Neural cell (in vitro differentiated cells): ENCODE data around the gene PDLIM1. TPM values are rescaled to one million over a fixed set of nuclear protein-coding genes. Genes with fewer than 3 reads are reported as not detected.

Experiments
- H2AFZ ChIP-seq: fragments of 200-600, 300-800 bp; sonication (generic), shearing (Covaris generic); 2 replicates; pipeline ENCODE4 v1.6.0; 2014; ENCODE audit warnings: low read depth, mild to moderate bottlenecking, antibody characterized with exemption, low read length, moderate library complexity
- H3F3A ChIP-seq: fragments of 200-600 bp; shearing (Covaris generic); 2 replicates; pipeline ENCODE4 v1.6.1; 2016; ENCODE audit warnings: mild to moderate bottlenecking, moderate library complexity, mixed read lengths, antibody characterized with exemption, low read length; ENCODE audit not compliant: insufficient read depth, poor library complexity, severe bottlenecking
- H3K27ac ChIP-seq: fragments of 200-600, 300-800 bp; sonication (generic), shearing (Covaris generic); 2 replicates; pipeline ENCODE4 v1.5.1; 2014; ENCODE audit warnings: mild to moderate bottlenecking, low read length, moderate library complexity
- H3K27me3 ChIP-seq: fragments of 300-800, 200-600 bp; sonication (generic), shearing (Covaris generic); 2 replicates; pipeline ENCODE4 v1.6.0; 2014; ENCODE audit warnings: mild to moderate bottlenecking, low read depth, low read length, moderate library complexity; ENCODE audit not compliant: insufficient read depth
- H3K36me3 ChIP-seq: fragments of 300-800, 200-600 bp; sonication (generic), shearing (Covaris generic); 2 replicates; pipeline ENCODE4 v1.5.1; 2014; ENCODE audit warnings: mild to moderate bottlenecking, antibody characterized with exemption, low read length, moderate library complexity; ENCODE audit not compliant: insufficient read depth
- H3K4me2 ChIP-seq: fragments of 300-800, 200-600 bp; sonication (generic), shearing (Covaris generic); 2 replicates; pipeline ENCODE4 v1.6.0; 2014; ENCODE audit warnings: mild to moderate bottlenecking, low read length
- H3K4me3 ChIP-seq: fragments of 300-800, 200-600 bp; sonication (generic), shearing (Covaris generic); 2 replicates; pipeline ENCODE4 v1.5.1; 2014; ENCODE audit warnings: mild to moderate bottlenecking, low read length, moderate library complexity
- H3K79me2 ChIP-seq: fragments of 200-600 bp; shearing (Covaris generic); replicated peaks from 2 replicates; pipeline ENCODE4 v1.6.0; 2014; ENCODE audit warnings: mild to moderate bottlenecking, low read length, moderate library complexity; ENCODE audit not compliant: insufficient read depth
- H3K9ac ChIP-seq: fragments of 300-800, 200-600 bp; sonication (generic), shearing (Covaris generic); 2 replicates; pipeline ENCODE4 v1.6.1; 2016; ENCODE audit warnings: mild to moderate bottlenecking, low read length, mixed read lengths
- H3K9me2 ChIP-seq: fragments of 200-600 bp; shearing (Covaris generic); 2 replicates; pipeline ENCODE4 v1.6.1; 2016; ENCODE audit warnings: mild to moderate bottlenecking, low read length, mixed read lengths; ENCODE audit not compliant: insufficient read depth
- H3K9me3 ChIP-seq: fragments of 200-600, 300-800 bp; sonication (generic), shearing (Covaris generic); 2 replicates; pipeline ENCODE4 v1.6.1; 2016; ENCODE audit warnings: mild to moderate bottlenecking, mixed run types, low read length, moderate library complexity, mixed read lengths
- H4K20me1 ChIP-seq: fragments of 200-600 bp; shearing (Covaris generic); 2 replicates; pipeline ENCODE4 v1.6.1; 2016; ENCODE audit warnings: mild to moderate bottlenecking, mixed run types; ENCODE audit not compliant: insufficient read depth
- CTCF ChIP-seq: fragments of 450-650 bp; IDR thresholded peaks from 2 replicates; pipeline ENCODE4 v1.5.1; 2014; ENCODE audit warnings: antibody characterized with exemption, mild to moderate bottlenecking, moderate library complexity; ENCODE audit not compliant: poor library complexity, severe bottlenecking
- EP300 ChIP-seq: fragments of 450-650 bp; conservative IDR thresholded peaks from 2 replicates; pipeline ENCODE4 v1.6.1; 2014; ENCODE audit warnings: antibody characterized with exemption, mild to moderate bottlenecking, moderate library complexity; ENCODE audit not compliant: poor library complexity, severe bottlenecking
- EZH2 ChIP-seq: fragments of 200-600, 300-800 bp; shearing (Covaris generic), sonication (generic); IDR thresholded peaks from 2 replicates; pipeline ENCODE4 v1.6.1; 2014; ENCODE audit warnings: antibody characterized with exemption, low read length, borderline replicate concordance, mild to moderate bottlenecking; ENCODE audit not compliant: insufficient read depth, poor library complexity, severe bottlenecking
- MXI1 ChIP-seq: fragments of 450-650 bp; conservative IDR thresholded peaks from 2 replicates; pipeline ENCODE4 v1.6.1; 2014; ENCODE audit warnings: antibody characterized with exemption, mild to moderate bottlenecking; ENCODE audit not compliant: poor library complexity, severe bottlenecking
- POLR2AphosphoS5 ChIP-seq: IDR thresholded peaks from 2 replicates; pipeline ENCODE4 v1.6.1; 2012
- RAD21 ChIP-seq: fragments of 450-650 bp; conservative IDR thresholded peaks from 2 replicates; pipeline ENCODE4 v1.6.1; 2014; ENCODE audit warnings: antibody characterized with exemption, mild to moderate bottlenecking, moderate library complexity
- SMC3 ChIP-seq: fragments of 450-650 bp; conservative IDR thresholded peaks from 2 replicates; pipeline ENCODE4 v1.6.1; 2014; ENCODE audit warnings: antibody characterized with exemption, mild to moderate bottlenecking, moderate library complexity; ENCODE audit not compliant: poor library complexity
- TAF1 ChIP-seq: IDR thresholded peaks from 2 replicates; pipeline ENCODE4 v1.6.1; 2012; ENCODE audit warnings: low read depth
- polyA plus RNA-seq: library from polyadenylated mRNA; depleted of rRNA; stranded (reverse); fragments of >200 nt; gene quantifications from 2 replicates; pipeline ENCODE4 v1.2.3, GENCODE V29; 2014
- TF ChIP-seq, protein P1 (sequence below): IDR thresholded peaks from 2 replicates; pipeline ENCODE4 v1.6.1; 2012; ENCODE audit warnings: borderline replicate concordance

Gene PDLIM1
- polyA plus RNA-seq, 1 donor from 2014 or later = 1.0 TPM

- Histone ChIP-seq H2AFZ (no peak overlapping the region), H3K79me2 (no peaks in the 10 kb centered on the region), H3F3A (no peaks in the 10 kb centered on the region), H3K9me2 (no peaks in the 10 kb centered on the region), H3K9ac (no peak overlapping the region), H3K9me3 (no peaks in the 10 kb centered on the region), H3K27me3 (no peaks in the 10 kb centered on the region), H3K4me3 (no peak overlapping the region), H3K27ac (no peak overlapping the region), H3K36me3 (no peaks in the 10 kb centered on the region), H3K4me2 (no peak overlapping the region), H4K20me1 (no peaks in the 10 kb centered on the region)
- TF ChIP-seq, protein P1, sequence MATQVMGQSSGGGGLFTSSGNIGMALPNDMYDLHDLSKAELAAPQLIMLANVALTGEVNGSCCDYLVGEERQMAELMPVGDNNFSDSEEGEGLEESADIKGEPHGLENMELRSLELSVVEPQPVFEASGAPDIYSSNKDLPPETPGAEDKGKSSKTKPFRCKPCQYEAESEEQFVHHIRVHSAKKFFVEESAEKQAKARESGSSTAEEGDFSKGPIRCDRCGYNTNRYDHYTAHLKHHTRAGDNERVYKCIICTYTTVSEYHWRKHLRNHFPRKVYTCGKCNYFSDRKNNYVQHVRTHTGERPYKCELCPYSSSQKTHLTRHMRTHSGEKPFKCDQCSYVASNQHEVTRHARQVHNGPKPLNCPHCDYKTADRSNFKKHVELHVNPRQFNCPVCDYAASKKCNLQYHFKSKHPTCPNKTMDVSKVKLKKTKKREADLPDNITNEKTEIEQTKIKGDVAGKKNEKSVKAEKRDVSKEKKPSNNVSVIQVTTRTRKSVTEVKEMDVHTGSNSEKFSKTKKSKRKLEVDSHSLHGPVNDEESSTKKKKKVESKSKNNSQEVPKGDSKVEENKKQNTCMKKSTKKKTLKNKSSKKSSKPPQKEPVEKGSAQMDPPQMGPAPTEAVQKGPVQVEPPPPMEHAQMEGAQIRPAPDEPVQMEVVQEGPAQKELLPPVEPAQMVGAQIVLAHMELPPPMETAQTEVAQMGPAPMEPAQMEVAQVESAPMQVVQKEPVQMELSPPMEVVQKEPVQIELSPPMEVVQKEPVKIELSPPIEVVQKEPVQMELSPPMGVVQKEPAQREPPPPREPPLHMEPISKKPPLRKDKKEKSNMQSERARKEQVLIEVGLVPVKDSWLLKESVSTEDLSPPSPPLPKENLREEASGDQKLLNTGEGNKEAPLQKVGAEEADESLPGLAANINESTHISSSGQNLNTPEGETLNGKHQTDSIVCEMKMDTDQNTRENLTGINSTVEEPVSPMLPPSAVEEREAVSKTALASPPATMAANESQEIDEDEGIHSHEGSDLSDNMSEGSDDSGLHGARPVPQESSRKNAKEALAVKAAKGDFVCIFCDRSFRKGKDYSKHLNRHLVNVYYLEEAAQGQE = no peak
- TF ChIP-seq RAD21 (no peak), EZH2 (no peak), TAF1 (no peak), EP300 (no peak), CTCF (no peak), SMC3 (no peak), POLR2AphosphoS5 (no peak), MXI1 (no peak)
Observed at GRCh38 chr10:95262763-95263518, 27.9 kb downstream of the PDLIM1 start.

DNA sequence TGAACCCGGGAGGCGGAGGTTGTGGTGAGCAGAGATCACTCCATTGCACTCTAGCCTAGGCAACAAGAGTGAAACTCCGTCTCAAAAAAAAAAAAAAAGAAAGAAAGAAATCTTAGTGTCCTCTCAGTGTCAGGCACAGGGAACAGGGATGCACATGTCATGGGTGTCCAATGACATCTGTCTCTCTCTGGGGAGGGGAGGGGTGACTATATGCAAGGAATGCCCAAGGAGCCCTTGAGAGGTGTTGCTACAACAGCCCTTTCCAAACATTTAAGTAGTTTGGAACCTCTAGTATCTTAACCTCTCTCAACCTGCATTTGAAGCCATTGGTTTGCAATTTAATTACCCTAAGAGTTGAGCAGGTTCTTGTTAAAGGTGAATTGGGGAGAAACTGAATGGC, 28.9 kb downstream of the PDLIM1 start:
- Histone ChIP-seq H3K79me2 (no peaks in the 10 kb centered on the region), H3K4me2 (no peak overlapping the region), H3K36me3 (no peaks in the 10 kb centered on the region), H3K27me3 (no peaks in the 10 kb centered on the region), H3K4me3 (no peak overlapping the region), H4K20me1 (no peaks in the 10 kb centered on the region), H3K9ac (no peak overlapping the region), H3K27ac (no peak overlapping the region), H3K9me3 (no peaks in the 10 kb centered on the region), H3F3A (no peaks in the 10 kb centered on the region), H2AFZ (no peak overlapping the region), H3K9me2 (no peaks in the 10 kb centered on the region)
- TF ChIP-seq POLR2AphosphoS5 = no peak
- no peak for TF ChIP-seq EP300
- TF ChIP-seq SMC3 = no peak
- no peak for TF ChIP-seq TAF1
- TF ChIP-seq RAD21 = no peak
- no peak for TF ChIP-seq CTCF
- no peak for TF ChIP-seq EZH2
- TF ChIP-seq, protein P1 = no peak
- TF ChIP-seq MXI1 = no peak
